ENCODE measurements around the gene SLC6A15. TPM values are rescaled to one million over a fixed set of nuclear protein-coding genes. Genes with fewer than 3 reads are reported as not detected.

SLC6A15 gene
- total and polyA plus RNA-seq, 2 of the 13 experiments (the other 11 are each of a cell fraction or from before 2014, with no cell fraction given): not detected

GRCh38 chr12:84810611-84811010 is 102.0 kb downstream of the SLC6A15 start:
- H3K4me2 ChIP-seq (ENCODE audit: low read depth, low read length): no peak overlapping the region
- BruUV-seq (replicated peaks): no TSS peak

More at GRCh38 chr12:84810611-84811010, 102.0 kb downstream of the SLC6A15 start:
- DNase-seq (ENCODE audit: low spot score): no peak
- ChIA-PET POLR2A (no interaction called here), CTCF (ENCODE audit: low intra/inter-chr PET ratio, low total read pairs) (no interaction called here)
- no peaks in the 10 kb centered on the region for H4K20me1 ChIP-seq (ENCODE audit: insufficient read depth, low read length)
- TF ChIP-seq ZNF484 (CRISPR knock-in tag; IDR thresholded peaks at IDR 0.05; ENCODE audit: borderline replicate concordance, low read depth) (no peak), CSRNP1 (CRISPR knock-in tag; IDR thresholded peaks at IDR 0.05) (no peak), NR2C2 (CRISPR knock-in tag; IDR thresholded peaks at IDR 0.05; ENCODE audit: borderline replicate concordance) (no peak), ZNF703 (CRISPR knock-in tag; IDR thresholded peaks at IDR 0.05; ENCODE audit: borderline replicate concordance) (no peak), MAFF (IDR thresholded peaks at IDR 0.05; ENCODE audit: low read depth, low read length) (no peak), DMAP1 (CRISPR knock-in tag; IDR thresholded peaks at IDR 0.05) (no peak), TBX3 (IDR thresholded peaks at IDR 0.05; ENCODE audit: borderline replicate concordance) (no peak), ZNF354B (CRISPR knock-in tag; IDR thresholded peaks at IDR 0.05) (no peak), ZNF713 (CRISPR knock-in tag; IDR thresholded peaks at IDR 0.05) (no peak), ZNF883 (CRISPR knock-in tag; IDR thresholded peaks at IDR 0.05; ENCODE audit: not compliant biosample characterization) (no peak), CC2D1A (CRISPR knock-in tag; IDR thresholded peaks at IDR 0.05) (no peak)
- TF ChIP-seq, protein P1, sequence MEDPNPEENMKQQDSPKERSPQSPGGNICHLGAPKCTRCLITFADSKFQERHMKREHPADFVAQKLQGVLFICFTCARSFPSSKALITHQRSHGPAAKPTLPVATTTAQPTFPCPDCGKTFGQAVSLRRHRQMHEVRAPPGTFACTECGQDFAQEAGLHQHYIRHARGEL (CRISPR knock-in tag; IDR thresholded peaks at IDR 0.05): no peak
- H3K27me3 ChIP-seq (ENCODE audit: control insufficient read depth in 1 of 2, insufficient read depth in 2 of 2, low read length in 2 of 2): no peaks in the 10 kb centered on the region
- H3K4me3 ChIP-seq (replicated peaks in 1 of 3; ENCODE audit: insufficient read depth in 1 of 3, low read depth in 2 of 3, low read length in 3 of 3): no peak overlapping the region
- H3K9me3 ChIP-seq (ENCODE audit: low read length): no peaks in the 10 kb centered on the region
- intact Hi-C loops (cut with micrococcal nuclease; ENCODE audit: unreplicated experiment): no loop called here
- no peak for FAIRE-seq
- WGBS (ENCODE audit: low lambda C conversion rate): 6% methylated on average over 1 of the region's 1 CpG
- ATAC-seq: no peak
- no peak overlapping the region for H3K27ac ChIP-seq (ENCODE audit: extremely low read length, insufficient read depth, low read length)
- no peaks in the 10 kb centered on the region for H3K79me2 ChIP-seq (ENCODE audit: insufficient read depth, low read length)
- H2AFZ ChIP-seq (ENCODE audit: low read length): no peak overlapping the region
- no peak overlapping the region for H3K9ac ChIP-seq (ENCODE audit: insufficient read depth, low read depth, low read length)
- no peaks in the 10 kb centered on the region for H3K4me1 ChIP-seq (ENCODE audit: insufficient read depth, low read length)
- in situ Hi-C loops (cut with HindIII; ENCODE audit: extremely low pct_ligation_motif_present, low pct_unique_long_range_greater_than_20kb): no loop called here
- H3K36me3 ChIP-seq (replicated peaks in 1 of 2; ENCODE audit: control insufficient read depth in 1 of 2, insufficient read depth in 2 of 2, low read length in 2 of 2): no peaks in the 10 kb centered on the region

Small RNAs within 50 kb of the gene (small RNA-seq; reads per million reads assigned to genes)
- 0 reads per million in 3 experiments for gene AC128657.1 (ENCODE audit: insufficient read depth in 2 of 3, insufficient read length in 3 of 3, low read depth in 2 of 3, low replicate concordance in 1 of 3)

Other genes with a start within 250 kb of the SLC6A15 start
- gene TSPAN19, start 123.5 kb upstream of the SLC6A15 start, total RNA-seq (2016; rRNA removed; fragmentation: Illumina TruSeq; extraction: Trizol): not detected in 2 replicates
- gene TSPAN19, start 123.5 kb upstream of the SLC6A15 start, polyA plus RNA-seq (2011; rRNA removed): not detected in 2 replicates
- not detected in 2 replicates for gene LRRIQ1, start 123.6 kb upstream of the SLC6A15 start, total RNA-seq (2016; rRNA removed; fragmentation: Illumina TruSeq; extraction: Trizol)
- gene LRRIQ1, start 123.6 kb upstream of the SLC6A15 start, polyA plus RNA-seq (2011; rRNA removed): not detected in 2 replicates